ENCODE measurements around the gene CLEC4E. TPM values are rescaled to one million over a fixed set of nuclear protein-coding genes. Genes with fewer than 3 reads are reported as not detected.

The CLEC4E gene
- total RNA-seq, 1 donor from 2014 or later: 0.63 TPM

Other genes starting within 250 kb of the CLEC4E start
- gene CLEC6A, start 84.9 kb downstream of the CLEC4E start, total RNA-seq: not detected
- gene CLEC4D, start 27.4 kb downstream of the CLEC4E start, total RNA-seq: not detected
- gene AICDA, start 72.0 kb upstream of the CLEC4E start, total RNA-seq: not detected
- gene MFAP5, start 121.9 kb upstream of the CLEC4E start, total RNA-seq: not detected
- gene RIMKLB, start 157.1 kb upstream of the CLEC4E start, total RNA-seq: 1.9 TPM

All from left lobe of liver (tissue), 1 donor.